ENCODE results near the gene CCNE1. TPM values are rescaled to one million over a fixed set of nuclear protein-coding genes. Genes with fewer than 3 reads are reported as not detected.

Gene CCNE1
- polyA plus RNA-seq, 1 donor = 22.8 TPM

Other genes starting within 250 kb of the CCNE1 start
- 42.0 TPM for gene POP4, start 205.7 kb upstream of the CCNE1 start, polyA plus RNA-seq (ENCODE audit: insufficient read length)
- 4.0 TPM for gene PLEKHF1, start 146.5 kb upstream of the CCNE1 start, polyA plus RNA-seq (ENCODE audit: insufficient read length)
- 21.4 TPM for gene C19orf12, start 96.7 kb upstream of the CCNE1 start, polyA plus RNA-seq (ENCODE audit: insufficient read length)
- gene URI1, start 130.2 kb downstream of the CCNE1 start, polyA plus RNA-seq (ENCODE audit: insufficient read length) = 76.8 TPM